CD14-positive monocyte (primary cell): ENCODE measurements around the gene EMILIN3. TPM values are rescaled to one million over a fixed set of nuclear protein-coding genes. Genes with fewer than 3 reads are reported as not detected.

Experiments
- DNase-seq, 3 donors: peaks; one replicate each; pipeline ENCODE4 v3.0.0-alpha.2; 2011 to 2022
- H2AFZ ChIP-seq: 2 replicates; pipeline ENCODE4 v1.6.0; 2012; ENCODE audit warnings: mild to moderate bottlenecking, low read depth, low read length, inconsistent platforms; ENCODE audit not compliant: insufficient read depth, poor library complexity, severe bottlenecking
- H3K27ac ChIP-seq, 2 donors: 1 replicate in 1 of 2; 2 replicates in 1 of 2; pipeline ENCODE4 v1.5.1; 2012 to 2013; ENCODE audit warnings: low read length in 2 of 2, control low read depth in 1 of 2, inconsistent platforms in 1 of 2, low read depth in 1 of 2, mild to moderate bottlenecking in 1 of 2
- H3K27me3 ChIP-seq, 2 donors: one replicate each; pipeline versions ENCODE4 v1.6.0 to v1.6.1; 2011 to 2013; ENCODE audit warnings: low read length in 2 of 2; ENCODE audit not compliant: control insufficient read depth in 2 of 2, insufficient read depth in 2 of 2
- H3K36me3 ChIP-seq, 2 donors: replicated peaks in 1 of 2; 1 replicate in 1 of 2; 2 replicates in 1 of 2; pipeline versions ENCODE4 v1.5.1 to v1.6.1; 2012 to 2013; ENCODE audit warnings: low read length in 2 of 2, control low read depth in 1 of 2, inconsistent platforms in 1 of 2, mild to moderate bottlenecking in 1 of 2; ENCODE audit not compliant: insufficient read depth in 2 of 2, control insufficient read depth in 1 of 2
- H3K4me1 ChIP-seq, 2 donors: 1 replicate in 1 of 2; 2 replicates in 1 of 2; pipeline versions ENCODE4 v1.5.1 to v1.6.1; 2012 to 2013; ENCODE audit warnings: low read length in 2 of 2, control low read depth in 1 of 2, inconsistent platforms in 1 of 2, mild to moderate bottlenecking in 1 of 2, moderate library complexity in 1 of 2; ENCODE audit not compliant: insufficient read depth in 2 of 2, control insufficient read depth in 1 of 2
- H3K4me2 ChIP-seq: replicated peaks from 2 replicates; pipeline ENCODE3; 2012; ENCODE audit warnings: low read length, moderate library complexity, mild to moderate bottlenecking; ENCODE audit not compliant: poor library complexity, severe bottlenecking; ENCODE audit errors: extremely low read depth
- H3K4me3 ChIP-seq, 3 experiments: fragments of 200-600 bp in 1 of 3; sonication (generic) in 1 of 3; replicated peaks in 1 of 3; 1 replicate in 2 of 3; 2 replicates in 1 of 3; pipeline ENCODE4 v1.5.1; 2011 to 2013; ENCODE audit warnings: low read length in 3 of 3, mild to moderate bottlenecking in 3 of 3, control low read depth in 2 of 3, low read depth in 2 of 3, inconsistent platforms in 1 of 3, moderate library complexity in 1 of 3
- H3K79me2 ChIP-seq: 2 replicates; pipeline ENCODE4 v1.6.0; 2012; ENCODE audit warnings: mild to moderate bottlenecking, control low read depth, inconsistent platforms, low read length, moderate library complexity; ENCODE audit not compliant: insufficient read depth
- H3K9ac ChIP-seq: 2 replicates; pipeline ENCODE4 v1.6.0; 2017; ENCODE audit warnings: low read length, mild to moderate bottlenecking; ENCODE audit not compliant: insufficient read depth, poor library complexity, severe bottlenecking
- H3K9me3 ChIP-seq, 2 donors: replicated peaks in 1 of 2; 1 replicate in 1 of 2; 2 replicates in 1 of 2; pipeline versions ENCODE4 v1.5.1 to v1.6.1; 2012 to 2013; ENCODE audit warnings: low read length in 2 of 2, control low read depth in 1 of 2; ENCODE audit not compliant: control insufficient read depth in 1 of 2, insufficient read depth in 1 of 2
- H4K20me1 ChIP-seq: 2 replicates; pipeline ENCODE4 v1.6.0; 2012; ENCODE audit warnings: mild to moderate bottlenecking, low read length, control low read depth, moderate library complexity; ENCODE audit not compliant: insufficient read depth
- H3K27ac Mint-ChIP-seq, 7 donors: one replicate each; pipeline ENCODE4 v1.8.0; 2020; ENCODE audit warnings: mild to moderate bottlenecking in 7 of 7, mixed read lengths in 7 of 7, moderate library complexity in 6 of 7, inconsistent platforms in 2 of 7
- H3K27me3 Mint-ChIP-seq, 3 donors: one replicate each; pipeline ENCODE4 v1.8.0; 2021 to 2022; ENCODE audit warnings: low read depth in 3 of 3, mild to moderate bottlenecking in 3 of 3, mixed read lengths in 3 of 3, moderate library complexity in 3 of 3, inconsistent platforms in 1 of 3
- H3K36me3 Mint-ChIP-seq, 2 donors: one replicate each; pipeline ENCODE4 v1.8.0; 2020; ENCODE audit warnings: mixed read lengths in 2 of 2, inconsistent platforms in 1 of 2, mild to moderate bottlenecking in 1 of 2
- H3K4me1 Mint-ChIP-seq: one replicate; pipeline ENCODE4 v1.8.0; 2020; ENCODE audit warnings: mild to moderate bottlenecking, mixed read lengths
- H3K4me3 Mint-ChIP-seq, 2 donors: one replicate each; pipeline ENCODE4 v1.8.0; 2020; ENCODE audit warnings: mild to moderate bottlenecking in 2 of 2, mixed read lengths in 2 of 2, moderate library complexity in 1 of 2
- H3K9me3 Mint-ChIP-seq, 7 donors: one replicate each; pipeline ENCODE4 v1.8.0; 2020 to 2022; ENCODE audit warnings: mixed read lengths in 7 of 7, mild to moderate bottlenecking in 6 of 7, moderate library complexity in 6 of 7, inconsistent platforms in 2 of 7
- CTCF ChIP-seq: fragments of 200-600 bp; IDR thresholded peaks from one replicate; pipeline ENCODE4 v1.8.0; 2022; ENCODE audit warnings: antibody characterized with exemption, mild to moderate bottlenecking
- WGBS: methylation state at CpG from one replicate; pipeline ENCODE4 v1.1.5; 2013; ENCODE audit warnings: missing lambda C conversion rate; ENCODE audit not compliant: insufficient coverage; 5-methylcytosine and 5-hydroxymethylcytosine counted together
- intact Hi-C, 2 donors: fragments of 100-400 bp; cut with micrococcal nuclease; formaldehyde crosslinking; loops; one replicate each; pipeline versions ENCODE4 v1.15.0 to v1.15.1; 2023
- polyA plus RNA-seq, 3 donors: library from polyadenylated mRNA; depleted of rRNA in 1 of 3; unstranded in 2 of 3; stranded (reverse) in 1 of 3; fragments of 300-500 nt in 2 of 3; fragments of >200 nt in 1 of 3; fragmentation: Illumina TruSeq in 2 of 3; gene quantifications; 1 replicate in 2 of 3; 2 replicates in 1 of 3; pipeline ENCODE4 v1.2.3, GENCODE V29; 2012 to 2021

EMILIN3 gene
- polyA plus RNA-seq, 3 donors = not detected

DNA sequence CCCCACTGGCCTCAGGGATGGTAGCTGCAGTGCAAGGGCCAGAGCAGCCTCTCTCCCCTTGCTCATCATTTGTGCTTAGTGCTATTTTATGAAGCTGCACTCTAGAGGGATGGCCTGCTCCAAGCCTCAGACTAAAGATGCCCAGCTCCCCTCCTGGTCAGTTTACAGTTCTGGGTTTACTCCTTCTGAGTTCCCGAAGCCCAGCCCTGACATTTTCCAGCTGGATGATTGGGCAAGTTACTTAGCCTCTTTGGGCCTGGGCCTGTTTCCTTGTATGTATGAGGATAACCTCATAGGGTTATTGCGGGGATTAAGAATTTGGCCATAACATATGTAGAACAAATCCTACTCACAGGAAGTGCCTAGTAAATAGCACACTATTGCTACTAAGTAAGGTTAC is 31.8 kb upstream of the EMILIN3 start:
- peaks cover 0 to 15% of the 10 kb centered on the region in 2 donors for H3K36me3 ChIP-seq
- no peaks in the 10 kb centered on the region for H3K9me3 Mint-ChIP-seq
- TF ChIP-seq CTCF = no peak
- H3K9ac ChIP-seq = no peak overlapping the region
- H3K4me3 Mint-ChIP-seq = no peak overlapping the region
- H2AFZ ChIP-seq = no peak overlapping the region
- H3K27ac ChIP-seq = no peak overlapping the region
- intact Hi-C loops = no loop called here
- WGBS = no CpG with 5 or more reads among the region's 2 CpGs
- DNase-seq = no peak
- H3K27ac Mint-ChIP-seq = no peak overlapping the region
- peaks cover 11 to 16% of the 10 kb centered on the region in 2 donors for H3K36me3 Mint-ChIP-seq
- no peaks in the 10 kb centered on the region for H3K27me3 ChIP-seq
- H4K20me1 ChIP-seq = no peaks in the 10 kb centered on the region
- H3K4me1 ChIP-seq = no peaks in the 10 kb centered on the region
- H3K9me3 ChIP-seq = no peaks in the 10 kb centered on the region
- H3K27me3 Mint-ChIP-seq = peaks cover 0 to 8% (median 7%) of the 10 kb centered on the region in 3 donors
- no peaks in the 10 kb centered on the region for H3K79me2 ChIP-seq
- peaks cover 2% of the 10 kb centered on the region for H3K4me1 Mint-ChIP-seq
- no peak overlapping the region for H3K4me2 ChIP-seq
- no peak overlapping the region for H3K4me3 ChIP-seq

GRCh38 chr20:41395667-41396664 is 29.3 kb upstream of the EMILIN3 start:
- H3K9ac ChIP-seq = no peak overlapping the region

More at GRCh38 chr20:41395667-41396664, 29.3 kb upstream of the EMILIN3 start:
- TF ChIP-seq CTCF = no peak
- H3K27me3 ChIP-seq = no peaks in the 10 kb centered on the region
- Mint-ChIP-seq H3K9me3 (no peaks in the 10 kb centered on the region), H3K36me3 (no peaks in the 10 kb centered on the region), H3K4me3 (no peak overlapping the region), H3K4me1 (peaks cover 2% of the 10 kb centered on the region), H3K27me3 (peaks cover 1 to 9% (median 8%) of the 10 kb centered on the region in 3 donors), H3K27ac (no peak overlapping the region)
- DNase-seq = no peak
- intact Hi-C loops = no loop called here
- H3K36me3 ChIP-seq = no peaks in the 10 kb centered on the region
- H3K79me2 ChIP-seq = no peaks in the 10 kb centered on the region
- no peak overlapping the region for H2AFZ ChIP-seq
- no peak overlapping the region for H3K4me2 ChIP-seq
- no peaks in the 10 kb centered on the region for H3K9me3 ChIP-seq
- no peak overlapping the region for H3K27ac ChIP-seq
- H3K4me3 ChIP-seq = no peak overlapping the region
- H4K20me1 ChIP-seq = no peaks in the 10 kb centered on the region
- H3K4me1 ChIP-seq = no peaks in the 10 kb centered on the region
- 76% methylated on average over 8 of the region's 18 CpGs for WGBS
